ENCODE results near the gene PIK3R2. TPM values are rescaled to one million over a fixed set of nuclear protein-coding genes. Genes with fewer than 3 reads are reported as not detected.
A peak's percentile ranks its signal among the peaks of the same experiment; 100 is the strongest.
"Not testable (repeated sequence)": the region's sequence is repeated elsewhere in the genome, so short reads cannot be mapped to it uniquely, and the experiment has no call there.

PIK3R2 gene
- total RNA-seq, 1 experiment from 2014 or later, result 11.3 TPM

DNA sequence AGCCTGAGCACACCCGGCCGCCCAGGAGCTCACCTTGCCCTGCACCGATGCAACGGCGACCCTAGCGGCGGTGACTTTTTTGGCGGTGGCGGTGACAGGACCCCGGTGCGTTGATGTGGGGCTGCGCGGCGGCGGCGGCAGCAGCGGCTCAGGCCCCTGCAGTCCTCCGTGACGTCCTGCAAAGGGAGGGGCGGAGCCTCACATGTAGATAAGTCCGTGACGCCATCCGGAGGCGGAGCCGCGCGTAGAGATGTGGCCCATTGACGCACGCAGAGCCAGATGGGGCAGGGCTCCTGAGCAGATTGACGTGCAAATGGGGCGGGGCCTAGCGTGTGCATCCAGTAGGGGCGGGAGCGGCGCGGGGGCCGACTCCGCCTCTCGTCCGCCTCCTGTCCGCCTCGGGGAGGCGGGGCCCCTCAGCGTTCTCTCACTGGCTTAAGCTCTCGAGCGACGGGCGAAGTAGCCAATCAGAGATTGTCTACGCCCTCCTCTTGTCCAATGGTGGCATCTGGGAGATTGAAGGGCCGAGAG is 51.0 kb downstream of the PIK3R2 start, which contains the start of gene RAB3A:
Gene RAB3A, minus strand, starts transcription at position 180 of the 531 bp plus-strand sequence. CDS start 1,302 bp downstream, outside the sequence.
- DNase-seq (ENCODE audit: low read depth), result peak; percentile 100

- DNase-seq (ENCODE audit: low read depth), result peak; percentile 33
Observed at GRCh38 chr19:18204394-18205199, 51.6 kb downstream of the PIK3R2 start.

- DNase-seq (ENCODE audit: low read depth), result peak; percentile 79
Observed at GRCh38 chr19:18205200-18205892, 52.4 kb downstream of the PIK3R2 start.

DNA sequence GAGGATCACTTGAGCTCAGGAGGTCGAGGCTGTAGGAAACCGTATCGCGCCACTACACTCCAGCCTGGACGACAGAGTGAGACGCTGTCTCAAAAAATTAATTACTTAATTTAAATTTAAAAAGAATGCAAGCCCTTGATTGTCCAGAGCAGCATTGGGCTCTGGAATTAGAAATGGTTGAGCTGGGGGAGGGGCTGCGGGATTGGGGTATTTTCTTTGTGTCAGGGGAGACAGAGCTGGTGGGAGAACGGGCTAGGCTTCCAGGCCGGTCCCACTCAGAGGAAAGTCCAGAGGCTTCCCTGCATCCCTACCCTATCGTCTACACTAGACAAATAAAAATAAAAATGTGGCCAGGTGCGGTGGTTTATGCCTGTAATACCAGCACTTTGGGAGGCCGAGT is 53.1 kb downstream of the PIK3R2 start:
- no peak for DNase-seq (ENCODE audit: low read depth)

DNA sequence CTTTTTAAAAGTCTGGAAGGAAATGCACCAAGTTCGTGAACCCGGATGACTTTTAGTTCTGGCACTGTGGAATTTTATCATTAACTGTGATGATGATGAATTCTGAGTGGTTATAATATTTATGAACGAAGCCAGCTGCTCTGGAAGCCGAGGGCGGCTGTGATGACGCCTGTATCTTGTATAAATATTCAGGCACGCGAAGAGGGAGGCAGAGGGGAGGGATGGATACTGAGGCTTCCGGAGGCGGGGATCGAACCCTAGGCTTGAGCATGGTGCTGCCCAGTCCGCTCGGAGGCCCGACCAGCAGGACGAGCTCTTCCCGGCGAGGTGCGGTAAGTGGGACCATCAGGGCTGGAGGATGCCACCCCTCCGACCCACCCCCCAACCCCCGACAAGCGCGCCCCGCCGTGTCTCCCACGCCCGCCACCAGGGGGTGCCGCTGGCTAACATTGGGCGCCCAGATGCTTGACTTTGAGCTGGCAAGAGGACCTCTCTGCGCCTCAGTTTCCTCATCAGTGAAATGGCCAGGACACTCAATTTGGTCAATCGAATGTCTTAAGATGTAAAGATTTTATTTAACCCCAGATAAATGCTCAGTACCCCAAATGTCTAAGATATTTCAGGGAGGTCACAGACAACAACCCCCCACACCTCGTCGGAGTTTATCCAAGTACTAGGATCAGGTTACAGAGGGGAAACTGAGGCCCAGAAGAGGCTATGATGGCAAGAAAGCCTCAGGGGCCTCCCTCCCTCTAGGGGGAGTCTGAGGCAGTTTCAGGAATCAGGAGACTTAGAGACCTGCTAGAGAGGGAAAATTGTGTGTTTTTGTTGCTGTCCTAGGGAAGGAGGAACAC is 55.4 kb downstream of the PIK3R2 start:
- peak; percentile 45 for DNase-seq (ENCODE audit: low read depth)

GRCh38 chr19:18209912-18210311 is 56.9 kb downstream of the PIK3R2 start:
- not testable (repeated sequence) for DNase-seq (ENCODE audit: low read depth)

DNA sequence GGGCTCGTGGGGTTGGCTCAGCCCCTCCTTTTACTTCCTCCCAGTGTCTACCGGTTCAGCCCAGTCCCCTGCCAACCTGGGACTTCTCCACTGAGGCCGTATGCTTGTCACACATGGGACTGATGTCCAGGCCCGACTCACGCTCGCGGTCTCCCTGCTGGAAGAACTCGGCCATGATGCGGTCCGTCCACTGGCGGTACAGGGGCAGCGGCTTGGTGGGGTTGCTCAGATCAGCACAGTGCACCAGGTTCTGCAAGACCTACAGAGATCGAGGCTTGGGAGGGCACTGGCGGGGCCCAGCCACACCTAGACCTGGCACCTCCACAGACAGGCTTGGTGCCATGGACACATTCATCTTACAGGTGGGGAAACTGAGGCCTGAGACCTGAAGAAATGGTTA is 58.7 kb downstream of the PIK3R2 start:
- no peak for DNase-seq (ENCODE audit: low read depth)

DNA sequence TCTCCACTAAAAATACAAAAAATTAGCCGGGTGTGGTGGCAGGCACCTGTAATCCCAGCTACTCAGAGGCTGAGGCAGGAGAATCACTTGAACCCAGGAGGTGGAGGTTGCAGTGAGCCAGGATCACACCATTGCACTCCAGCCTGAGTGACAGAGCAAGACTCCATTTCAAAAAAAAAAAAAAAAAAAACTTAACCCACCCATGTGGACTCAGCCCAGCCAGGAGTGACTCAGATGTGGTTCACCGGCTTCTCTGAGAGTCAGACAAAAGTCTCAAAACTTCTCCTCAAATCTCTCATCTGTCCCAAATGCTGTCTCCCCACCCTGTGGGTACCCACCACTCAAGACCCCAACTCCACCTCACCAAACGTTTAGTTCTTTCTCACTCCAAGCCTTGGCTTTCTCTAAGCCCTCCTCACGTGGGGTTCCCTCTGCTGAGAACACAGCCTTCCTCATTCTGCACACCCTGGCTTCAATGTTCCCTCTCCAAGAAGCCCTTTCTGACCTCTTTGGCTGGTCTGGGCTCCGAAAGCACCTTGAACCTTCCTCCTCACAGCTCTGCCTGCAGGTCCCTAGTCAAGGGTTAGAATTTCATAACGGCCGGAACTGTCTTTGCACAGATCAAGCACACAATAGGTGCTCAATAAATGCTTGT is 61.9 kb downstream of the PIK3R2 start:
- peak; percentile 57 for DNase-seq (ENCODE audit: low read depth)

- DNase-seq (ENCODE audit: low read depth), result no peak
Observed at GRCh38 chr19:18216789-18217188, 63.8 kb downstream of the PIK3R2 start.

DNA sequence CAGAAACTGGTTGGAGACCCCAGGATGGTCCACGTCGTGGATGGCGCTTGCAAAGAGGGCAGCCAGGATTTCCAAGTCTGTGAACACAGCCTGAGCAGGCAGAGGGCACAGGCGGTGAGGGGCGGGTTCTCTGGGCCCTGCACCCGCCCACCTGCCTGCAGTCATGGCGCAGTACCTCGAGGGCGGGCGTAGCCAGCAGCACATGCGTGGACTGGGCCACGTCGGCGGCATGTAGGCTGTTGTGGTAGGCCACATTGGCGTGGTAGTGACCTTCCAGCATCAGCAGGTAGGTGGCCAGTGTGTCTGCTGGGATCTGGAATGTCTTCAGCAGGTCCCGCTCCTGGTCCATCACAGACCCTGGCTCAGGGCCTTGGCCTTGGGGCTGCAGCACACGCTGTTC is 65.2 kb downstream of the PIK3R2 start:
- no peak for DNase-seq (ENCODE audit: low read depth)

- DNase-seq (ENCODE audit: low read depth), result no peak
Observed at GRCh38 chr19:18218600-18218999, 65.6 kb downstream of the PIK3R2 start.

Other genes starting within 250 kb of the PIK3R2 start
- gene CCDC124, start 220.1 kb upstream of the PIK3R2 start, total RNA-seq (2014; rRNA removed; shearing (Covaris generic)), result 54.3 and 56.7 TPM in 2 replicates
- gene KCNN1, start 186.1 kb upstream of the PIK3R2 start, total RNA-seq (2014; rRNA removed; shearing (Covaris generic)), result 0.20 TPM in 1 of 2 replicates, not detected in the other
- 8.8 and 11.3 TPM in 2 replicates for gene ARRDC2, start 145.0 kb upstream of the PIK3R2 start, total RNA-seq (2014; rRNA removed; shearing (Covaris generic))
- 2.3 and 4.3 TPM in 2 replicates for gene IL12RB1, start 66.2 kb upstream of the PIK3R2 start, total RNA-seq (2014; rRNA removed; shearing (Covaris generic))
- 2.1 and 2.6 TPM in 2 replicates for gene MAST3, start 55.4 kb upstream of the PIK3R2 start, total RNA-seq (2014; rRNA removed; shearing (Covaris generic))
- gene IFI30, start 20.6 kb downstream of the PIK3R2 start, total RNA-seq (2014; rRNA removed; shearing (Covaris generic)), result 56.0 and 69.6 TPM in 2 replicates
- 18.6 and 23.5 TPM in 2 replicates for gene MPV17L2, start 40.1 kb downstream of the PIK3R2 start, total RNA-seq (2014; rRNA removed; shearing (Covaris generic))
- 1.7 and 3.6 TPM in 2 replicates for gene RAB3A, start 50.9 kb downstream of the PIK3R2 start, total RNA-seq (2014; rRNA removed; shearing (Covaris generic))
- gene PDE4C, start 73.3 kb downstream of the PIK3R2 start, total RNA-seq (2014; rRNA removed; shearing (Covaris generic)), result 0.10 and 0.60 TPM in 2 replicates
- 0.29 and 0.36 TPM in 2 replicates for gene IQCN, start 121.3 kb downstream of the PIK3R2 start, total RNA-seq (2014; rRNA removed; shearing (Covaris generic))
- gene JUND, start 128.5 kb downstream of the PIK3R2 start, total RNA-seq (2014; rRNA removed; shearing (Covaris generic)), result 22.0 and 60.8 TPM in 2 replicates
- gene LSM4, start 169.9 kb downstream of the PIK3R2 start, total RNA-seq (2014; rRNA removed; shearing (Covaris generic)), result 385 and 496 TPM in 2 replicates
- 10.7 and 11.9 TPM in 2 replicates for gene PGPEP1, start 187.4 kb downstream of the PIK3R2 start, total RNA-seq (2014; rRNA removed; shearing (Covaris generic))
- gene GDF15, start 233.0 kb downstream of the PIK3R2 start, total RNA-seq (2014; rRNA removed; shearing (Covaris generic)), result 1.4 and 1.6 TPM in 2 replicates
- gene LRRC25, start 244.5 kb downstream of the PIK3R2 start, total RNA-seq (2014; rRNA removed; shearing (Covaris generic)), result not detected in 2 replicates